ENCODE results near the gene ATP2C2. TPM values are rescaled to one million over a fixed set of nuclear protein-coding genes. Genes with fewer than 3 reads are reported as not detected.
"Not testable (repeated sequence)": the region's sequence is repeated elsewhere in the genome, so short reads cannot be mapped to it uniquely, and the experiment has no call there.

Gene ATP2C2
- total and polyA plus RNA-seq, 12 donors, result 0.07 to 2.2 (median 0.54) TPM; not detected in 2

DNA sequence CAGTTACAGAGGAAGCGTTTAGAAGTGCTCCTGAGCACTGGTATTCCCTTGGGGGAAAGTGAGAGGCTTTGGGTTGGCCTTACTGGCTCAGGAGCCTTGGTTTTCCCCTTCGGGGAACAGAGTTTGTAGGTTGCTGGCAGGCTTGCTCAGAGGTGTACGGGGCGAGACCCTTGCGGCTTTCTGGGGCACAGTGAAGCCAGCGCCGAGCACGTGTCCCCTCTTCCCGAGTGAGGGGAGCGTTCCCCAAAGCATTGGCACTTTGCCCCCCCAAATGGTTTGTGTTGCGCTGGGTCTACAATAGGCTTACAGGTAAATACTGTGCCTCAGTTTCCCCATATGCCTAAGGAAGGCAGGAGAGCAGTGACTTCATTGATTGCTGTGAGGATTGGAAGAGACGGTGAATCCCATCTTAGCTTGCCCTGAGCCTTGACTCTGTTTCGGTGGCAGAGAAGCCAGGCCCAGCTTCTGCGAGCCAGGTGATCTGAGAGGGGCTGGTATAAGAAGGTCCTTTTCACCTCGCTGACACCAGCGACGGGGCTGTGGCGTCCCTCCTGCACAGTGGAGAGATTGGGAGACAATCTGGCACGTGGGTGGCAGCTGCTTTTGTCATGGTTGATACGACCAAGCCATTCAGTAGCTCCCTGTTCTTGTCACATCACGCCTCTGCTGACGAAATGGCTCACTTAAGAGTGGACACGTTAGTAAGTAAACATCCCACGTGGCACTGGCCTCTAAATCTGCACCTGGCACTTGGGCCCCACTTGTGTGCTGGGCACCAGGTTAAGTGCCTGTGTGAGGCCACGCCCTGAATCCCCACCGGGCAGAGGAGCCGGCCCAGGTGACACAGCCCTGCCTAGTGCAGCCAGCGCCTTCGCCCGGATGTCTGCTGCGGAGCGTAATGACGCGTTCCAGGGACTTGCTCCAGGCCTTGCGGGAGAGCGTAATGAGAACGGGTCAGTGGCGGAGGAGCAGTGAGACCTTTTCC is 81.1 kb downstream of the ATP2C2 start:
- H3K27me3 ChIP-seq, result peaks cover 7% of the 10 kb centered on the region

DNA sequence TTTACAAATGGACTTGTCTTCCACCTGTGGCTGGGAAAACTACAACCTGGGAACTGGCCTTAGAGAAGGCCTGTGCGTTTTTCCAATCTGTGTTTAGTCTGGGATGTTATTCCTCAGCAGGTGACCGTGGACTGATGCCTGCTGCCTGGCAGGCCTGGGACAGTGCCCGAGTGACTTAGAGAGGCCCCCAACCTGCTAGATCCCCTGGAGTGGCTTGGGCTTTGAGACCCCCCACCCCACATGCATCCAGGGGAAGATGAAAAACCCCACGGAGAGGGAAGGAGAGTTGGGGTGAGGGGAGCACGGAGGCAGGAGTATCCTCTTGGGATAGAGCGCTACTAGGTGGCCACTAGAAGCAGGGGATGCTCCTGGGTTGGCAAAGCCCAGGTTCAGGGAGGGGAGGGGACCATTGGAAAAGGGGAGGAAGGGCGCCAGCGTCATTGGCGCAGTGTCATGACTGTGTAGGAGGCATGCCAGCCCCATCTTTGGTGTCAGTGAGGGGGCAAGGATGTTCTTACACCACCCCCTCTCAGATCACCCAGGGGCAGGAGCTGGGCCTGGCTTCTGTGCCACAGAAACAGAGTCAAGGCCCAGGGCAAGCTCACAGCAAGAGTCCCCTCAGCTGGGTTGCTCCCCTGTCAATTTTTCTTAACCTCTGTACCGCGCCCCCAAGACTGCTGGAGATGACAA is 82.0 kb downstream of the ATP2C2 start:
- Histone ChIP-seq H3K4me3 (no peak overlapping the region), H3K9me3 (replicated peaks in 1 of 3) (no peaks in the 10 kb centered on the region), H3K36me3 (replicated peaks in 1 of 2) (no peaks in the 10 kb centered on the region), H3K27me3 (peaks cover 7% of the 10 kb centered on the region), H3K4me1 (replicated peaks in 1 of 2) (no peaks in the 10 kb centered on the region), H3K27ac (no peak overlapping the region)
- TF ChIP-seq POLR2A (IDR thresholded peaks at IDR 0.05), result no peak
- TF ChIP-seq, protein P1, sequence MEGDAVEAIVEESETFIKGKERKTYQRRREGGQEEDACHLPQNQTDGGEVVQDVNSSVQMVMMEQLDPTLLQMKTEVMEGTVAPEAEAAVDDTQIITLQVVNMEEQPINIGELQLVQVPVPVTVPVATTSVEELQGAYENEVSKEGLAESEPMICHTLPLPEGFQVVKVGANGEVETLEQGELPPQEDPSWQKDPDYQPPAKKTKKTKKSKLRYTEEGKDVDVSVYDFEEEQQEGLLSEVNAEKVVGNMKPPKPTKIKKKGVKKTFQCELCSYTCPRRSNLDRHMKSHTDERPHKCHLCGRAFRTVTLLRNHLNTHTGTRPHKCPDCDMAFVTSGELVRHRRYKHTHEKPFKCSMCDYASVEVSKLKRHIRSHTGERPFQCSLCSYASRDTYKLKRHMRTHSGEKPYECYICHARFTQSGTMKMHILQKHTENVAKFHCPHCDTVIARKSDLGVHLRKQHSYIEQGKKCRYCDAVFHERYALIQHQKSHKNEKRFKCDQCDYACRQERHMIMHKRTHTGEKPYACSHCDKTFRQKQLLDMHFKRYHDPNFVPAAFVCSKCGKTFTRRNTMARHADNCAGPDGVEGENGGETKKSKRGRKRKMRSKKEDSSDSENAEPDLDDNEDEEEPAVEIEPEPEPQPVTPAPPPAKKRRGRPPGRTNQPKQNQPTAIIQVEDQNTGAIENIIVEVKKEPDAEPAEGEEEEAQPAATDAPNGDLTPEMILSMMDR (IDR thresholded peaks at IDR 0.05), result no peak
- 80 to 91% (median 89%) methylated on average over 9 to 11 of the region's 11 CpGs for WGBS, 4 donors
- no peak for DNase-seq
- intact Hi-C loops (cut with DNase I), result no loop called here

More for the DNA sequence above, 81.1 kb downstream of the ATP2C2 start:
- Histone ChIP-seq H3K9me3 (replicated peaks in 1 of 3) (no peaks in the 10 kb centered on the region), H3K4me1 (replicated peaks in 1 of 2) (no peaks in the 10 kb centered on the region), H3K27ac (no peak overlapping the region), H3K4me3 (no peak overlapping the region), H3K36me3 (replicated peaks in 1 of 2) (no peaks in the 10 kb centered on the region)
- no peak for TF ChIP-seq POLR2A (IDR thresholded peaks at IDR 0.05)
- TF ChIP-seq, protein P1 (IDR thresholded peaks at IDR 0.05), result no peak
- intact Hi-C loops (cut with DNase I), result no loop called here
- WGBS, 4 donors, result 85 to 86% (median 86%) methylated on average over 31 to 38 of the region's 38 CpGs
- no peak for DNase-seq

DNA sequence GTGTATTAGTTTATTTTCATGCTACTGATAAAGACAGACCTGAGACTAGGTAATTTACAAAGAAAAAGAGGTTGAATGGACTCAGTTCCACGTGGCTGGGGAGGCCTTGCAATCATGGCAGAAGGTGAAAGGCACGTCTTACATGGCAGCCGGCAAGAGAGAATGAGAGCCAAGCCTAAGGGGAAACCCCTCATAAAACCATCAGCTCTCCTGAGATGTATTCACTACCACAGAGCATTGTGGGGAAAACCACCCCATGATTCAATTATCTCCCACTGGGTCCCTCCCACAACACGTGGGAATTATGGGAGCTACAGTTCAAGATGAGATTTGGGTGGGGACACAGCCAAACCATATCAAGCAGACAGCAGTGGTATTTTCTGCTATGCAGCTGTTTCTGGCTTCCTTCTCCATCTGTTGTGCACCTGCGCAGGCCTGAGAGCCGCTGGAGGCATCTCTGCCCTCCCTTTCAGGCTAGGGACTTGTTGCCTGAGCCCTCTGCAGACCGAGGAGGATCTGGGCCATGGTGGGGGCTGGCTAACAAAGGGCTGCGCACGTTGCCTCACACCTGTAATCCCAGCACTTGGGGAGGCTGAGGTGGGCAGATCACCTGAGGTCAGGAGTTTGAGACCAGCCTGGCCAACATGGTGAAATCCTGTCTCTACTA is 82.8 kb downstream of the ATP2C2 start:
- 76 to 87% (median 85%) methylated on average over 6 to 9 of the region's 9 CpGs for WGBS, 4 donors
- H3K9me3 ChIP-seq (replicated peaks in 1 of 3); H3K4me1 ChIP-seq (replicated peaks in 1 of 2); DNase-seq; H3K27me3 ChIP-seq; intact Hi-C loops (cut with DNase I); H3K36me3 ChIP-seq (replicated peaks in 1 of 2); H3K27ac ChIP-seq; H3K4me3 ChIP-seq: not testable (repeated sequence)

DNA sequence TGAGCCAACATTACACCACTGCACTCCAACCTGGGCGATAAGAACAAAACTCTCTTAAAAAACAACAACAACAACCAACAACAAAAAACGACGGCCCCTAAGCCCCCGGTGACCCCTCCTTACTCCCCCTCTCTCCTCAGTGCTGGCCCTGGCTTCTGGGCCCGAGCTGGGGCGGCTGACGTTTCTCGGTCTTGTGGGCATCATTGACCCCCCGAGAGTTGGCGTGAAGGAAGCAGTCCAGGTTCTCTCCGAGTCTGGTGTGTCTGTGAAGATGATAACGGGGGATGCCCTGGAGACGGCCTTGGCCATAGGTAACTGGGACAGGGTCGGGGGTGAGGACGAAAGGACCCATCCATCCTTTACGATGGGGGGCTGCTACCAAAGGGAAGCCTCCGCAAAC is 83.4 kb downstream of the ATP2C2 start:
- WGBS, 4 donors, result 62 to 79% (median 70%) methylated on average over 14 to 17 of the region's 17 CpGs
- no peak overlapping the region for H3K27ac ChIP-seq
- no peak overlapping the region for H3K4me3 ChIP-seq
- no peaks in the 10 kb centered on the region for H3K9me3 ChIP-seq (replicated peaks in 1 of 3)
- DNase-seq, result no peak
- no peaks in the 10 kb centered on the region for H3K4me1 ChIP-seq (replicated peaks in 1 of 2)
- H3K36me3 ChIP-seq (replicated peaks in 1 of 2), result no peaks in the 10 kb centered on the region
- H3K27me3 ChIP-seq, result no peaks in the 10 kb centered on the region
- intact Hi-C loops (cut with DNase I), result no loop called here
- TF ChIP-seq, protein P1 (IDR thresholded peaks at IDR 0.05), result no peak
